Fibroblast of skin of back (primary cell): ENCODE results near the gene LDB1.

Experiments
- DNase-seq: peaks from one replicate; pipeline ENCODE4 v3.0.0-alpha.2; 2013

Gene LDB1

GRCh38 chr10:102112210-102112817 lies 7.9 kb downstream of the LDB1 start:
- DNase-seq: no peak

GRCh38 chr10:102111276-102111675 lies 8.9 kb downstream of the LDB1 start:
- DNase-seq: no peak

- DNase-seq: no peak
Observed at GRCh38 chr10:102109166-102110116, 10.7 kb downstream of the LDB1 start.

- no peak for DNase-seq
Observed at GRCh38 chr10:102106998-102107397, 13.2 kb downstream of the LDB1 start.

- DNase-seq: no peak
Observed at GRCh38 chr10:102102421-102102820, 17.7 kb downstream of the LDB1 start.

- DNase-seq: no peak
Observed at GRCh38 chr10:102101152-102101551, 19.0 kb downstream of the LDB1 start.

GRCh38 chr10:102096449-102096848 lies 23.7 kb downstream of the LDB1 start:
- DNase-seq: no peak

- DNase-seq: peak; percentile 34
Observed at GRCh38 chr10:102090772-102091171, 29.4 kb downstream of the LDB1 start.

GRCh38 chr10:102086196-102086595 lies 34.0 kb downstream of the LDB1 start:
- no peak for DNase-seq

- DNase-seq: no peak
Observed at GRCh38 chr10:102085336-102085735, 34.8 kb downstream of the LDB1 start.

- no peak for DNase-seq
Observed at GRCh38 chr10:102083541-102083940, 36.6 kb downstream of the LDB1 start.

- peak; percentile 75 for DNase-seq
Observed at GRCh38 chr10:102072673-102073527, 47.3 kb downstream of the LDB1 start.

GRCh38 chr10:102069071-102069470 lies 51.1 kb downstream of the LDB1 start:
- DNase-seq: no peak

GRCh38 chr10:102068216-102068615 lies 52.0 kb downstream of the LDB1 start:
- no peak for DNase-seq

- no peak for DNase-seq
Observed at GRCh38 chr10:102067091-102067916, 52.9 kb downstream of the LDB1 start.

GRCh38 chr10:102066399-102067088 lies 53.6 kb downstream of the LDB1 start:
- DNase-seq: no peak

GRCh38 chr10:102065561-102066398 lies 54.4 kb downstream of the LDB1 start:
- DNase-seq: peak; percentile 25

GRCh38 chr10:102064868-102065560 lies 55.2 kb downstream of the LDB1 start, which contains the start of gene HPS6:
HPS6 (plus strand) TSS chr10:102065349; CDS start chr10:102065475, 126 bp downstream.
- peak; percentile 91 for DNase-seq

- no peak for DNase-seq
Observed at GRCh38 chr10:102064503-102064867, 55.7 kb downstream of the LDB1 start.

- no peak for DNase-seq
Observed at GRCh38 chr10:102059987-102060386, 60.2 kb downstream of the LDB1 start.
